ENCODE measurements around the gene PXDN.

GRCh38 chr2:1775511-1776035 lies 31.3 kb upstream of the PXDN start:
- TF ChIP-seq CTCF (conservative IDR thresholded peaks at IDR 0.05 in 1 of 2, IDR thresholded peaks at IDR 0.05 in 1 of 2; ENCODE audit: extremely low read depth in 1 of 2, insufficient read depth in 1 of 2, low read depth in 1 of 2, low read length in 2 of 2) (no peak), EZH2 (IDR thresholded peaks at IDR 0.05; ENCODE audit: borderline replicate concordance, low read length) (no peak)

Data from mammary epithelial cell (primary cell).